NCI-H345 (cell line): Measurements from ENCODE around the gene DPF1.
"Not testable (repeated sequence)": the region's sequence is repeated elsewhere in the genome, so short reads cannot be mapped to it uniquely, and the experiment has no call there.

Experiments
- DNase-seq: peaks from one replicate; lab custom pipeline; 2025; lab: John Stamatoyannopoulos, UW

Gene DPF1

DNA sequence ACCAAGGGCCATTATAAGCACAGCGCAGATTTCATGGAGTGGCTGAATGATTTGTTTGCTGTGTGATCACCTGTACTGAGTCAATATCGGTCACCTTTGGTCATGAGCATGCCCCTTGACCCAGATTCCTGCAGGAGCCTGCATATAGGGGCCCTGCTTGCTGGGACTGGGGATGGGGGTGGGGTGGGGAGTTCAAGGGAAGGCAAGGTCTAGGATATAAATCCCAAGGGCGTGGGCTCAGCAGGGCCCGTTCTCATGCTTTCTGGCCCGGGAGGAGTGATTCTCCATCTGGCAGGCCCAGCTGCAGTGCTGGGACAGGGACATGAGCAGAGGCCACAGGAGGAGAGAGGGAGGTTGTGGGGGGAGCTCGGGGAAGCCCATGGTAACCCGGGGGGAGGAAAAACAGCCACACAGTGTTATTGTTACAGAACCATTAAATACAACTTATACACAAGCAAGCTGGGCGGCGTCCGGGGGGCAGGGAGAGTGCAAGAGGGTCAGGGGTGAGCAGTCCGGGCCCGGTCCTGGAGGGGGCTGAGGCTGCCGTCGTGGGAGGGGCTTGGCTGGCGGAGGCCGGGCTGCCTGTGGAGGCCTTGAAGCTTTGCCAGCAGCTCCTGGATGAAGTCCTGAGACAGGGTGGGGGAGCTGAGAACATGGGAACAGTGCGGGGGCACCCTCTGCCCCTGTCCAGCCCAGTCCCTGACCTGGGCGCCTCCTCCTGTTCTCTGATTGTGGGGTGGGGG is 27.0 kb upstream of the DPF1 start:
- DNase-seq: no peak

DNA sequence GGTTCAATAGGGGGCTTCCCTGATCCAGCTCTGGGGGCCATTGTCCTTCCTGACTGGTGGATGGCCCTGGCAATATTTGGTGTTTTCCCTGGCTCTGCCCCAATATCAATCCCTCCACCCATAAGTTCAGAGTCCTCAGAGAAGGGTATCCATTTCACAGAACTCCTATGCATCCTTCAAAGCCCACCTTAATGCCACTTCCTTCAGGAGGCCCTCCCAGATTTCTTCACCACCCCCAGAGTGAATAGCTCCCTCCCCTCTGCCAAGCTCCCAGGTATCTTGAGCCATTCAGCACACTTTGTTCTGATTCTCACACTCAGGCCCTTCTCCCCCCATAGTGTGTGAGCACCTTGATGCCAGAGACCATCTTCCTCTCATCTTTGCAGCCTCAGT is 26.4 kb upstream of the DPF1 start:
- DNase-seq: no peak

DNA sequence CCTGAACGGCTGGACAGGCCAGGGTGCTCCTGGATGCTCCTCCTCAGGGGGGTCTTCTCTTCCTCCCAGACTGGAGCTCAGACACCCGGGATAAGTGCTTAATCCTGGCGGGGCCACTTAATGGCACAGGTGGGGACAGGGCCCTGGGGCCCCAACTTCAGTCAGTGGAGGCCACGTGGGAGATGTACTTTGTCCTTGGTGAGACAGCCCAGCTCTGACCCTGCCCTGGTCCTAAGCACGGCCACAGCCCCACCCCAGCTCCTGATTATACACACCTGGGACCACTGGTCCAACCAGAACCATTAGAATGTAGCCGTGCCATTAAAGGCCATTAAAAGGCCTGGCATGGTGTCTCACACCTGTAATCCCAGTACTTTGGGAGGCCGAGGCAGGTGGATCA is 24.4 kb upstream of the DPF1 start:
- no peak for DNase-seq

DNA sequence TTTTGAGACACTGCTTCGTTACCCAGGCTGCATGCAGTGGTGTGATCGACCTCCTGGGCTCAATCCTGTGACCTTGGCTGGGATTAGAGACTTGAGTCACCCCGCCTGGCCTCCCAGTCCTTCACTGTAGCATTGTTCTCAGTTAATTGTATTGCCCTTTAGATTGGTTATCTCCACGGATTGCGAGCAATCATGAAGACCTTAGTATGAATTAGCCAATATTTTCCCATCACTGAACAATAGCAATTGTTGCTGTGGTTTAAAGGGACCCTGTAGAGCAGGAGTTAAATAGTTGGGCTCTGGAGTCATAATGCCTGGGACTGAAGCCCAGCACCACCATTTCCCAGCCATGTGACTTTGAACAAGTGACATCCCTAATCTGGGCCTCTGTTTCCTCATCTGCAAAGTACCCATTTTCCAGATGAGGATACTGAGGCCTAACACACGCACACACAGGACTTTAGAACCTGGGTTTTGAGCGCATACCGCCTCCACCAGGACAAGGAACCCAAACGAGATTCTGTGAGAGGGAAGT is 23.8 kb upstream of the DPF1 start:
- no peak for DNase-seq

DNA sequence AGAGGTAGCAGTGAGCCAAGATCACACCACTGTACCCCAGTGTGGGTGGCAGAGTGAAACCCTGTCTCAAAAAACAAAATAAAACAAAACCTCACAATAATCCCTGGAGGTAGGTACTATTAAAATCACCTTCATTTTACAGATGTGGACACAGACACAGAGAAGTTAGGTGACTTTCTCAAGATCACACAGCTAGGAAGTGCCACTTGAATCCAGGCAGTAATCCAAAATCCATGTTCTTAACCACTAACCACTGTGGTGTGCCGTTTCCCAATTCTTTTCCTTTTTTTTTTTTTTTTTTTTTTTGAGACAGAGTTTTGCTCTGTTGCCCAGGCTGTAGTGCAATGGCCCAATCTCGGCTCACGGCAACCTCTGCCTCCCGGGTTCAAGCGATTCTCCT is 23.1 kb upstream of the DPF1 start:
- no peak for DNase-seq

DNA sequence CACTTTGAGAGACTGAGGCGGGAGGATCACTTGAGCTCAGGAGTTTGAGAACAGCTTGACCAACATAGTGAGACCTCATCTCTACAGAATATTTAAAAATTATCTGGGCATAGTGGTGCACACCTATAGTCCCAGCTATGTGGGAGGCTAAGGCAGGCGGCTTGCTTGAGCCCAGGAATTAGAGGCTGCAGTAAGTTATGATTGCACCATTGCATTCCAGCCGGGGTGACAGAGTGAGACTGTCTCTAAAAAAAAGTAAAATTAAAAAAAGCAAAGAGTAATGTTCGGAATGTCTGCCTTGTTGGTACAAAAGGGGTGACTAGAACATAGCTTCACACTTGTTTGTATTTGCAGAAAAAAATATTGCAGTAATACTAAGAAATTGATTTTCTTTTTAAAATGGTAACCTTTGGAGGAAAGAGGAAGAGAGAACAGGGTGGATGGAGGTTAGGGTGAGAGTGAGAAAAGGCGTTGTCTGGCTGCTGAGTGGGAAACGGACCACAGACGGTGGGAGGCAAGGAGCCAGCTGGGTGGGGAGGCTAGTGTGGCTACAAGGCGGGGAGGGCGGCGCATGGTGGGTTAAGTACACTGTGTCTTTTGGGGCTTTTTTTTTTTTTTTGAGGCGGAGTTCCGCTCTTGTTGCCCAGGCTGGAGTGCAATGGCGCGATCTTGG is 21.9 kb upstream of the DPF1 start:
- DNase-seq: no peak

DNA sequence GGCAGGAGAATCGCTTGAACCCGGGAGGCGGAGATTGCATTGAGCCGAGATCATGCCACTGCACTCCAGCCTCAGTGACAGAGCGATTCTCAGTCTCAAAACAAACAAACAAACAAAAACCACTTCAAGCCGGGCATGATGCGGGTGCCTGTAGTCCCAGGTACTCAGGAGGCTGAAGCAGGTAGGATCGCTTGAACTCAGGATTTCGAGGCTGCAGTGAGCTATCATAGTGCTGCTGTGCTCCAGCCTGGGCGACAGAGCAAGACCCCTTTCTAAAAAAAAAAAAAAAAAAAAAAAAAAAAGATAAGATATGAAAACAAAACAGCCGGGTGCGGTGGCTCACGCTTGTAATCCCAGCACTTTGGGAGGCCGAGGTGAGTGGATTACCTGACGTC is 19.3 kb upstream of the DPF1 start:
- no peak for DNase-seq

DNA sequence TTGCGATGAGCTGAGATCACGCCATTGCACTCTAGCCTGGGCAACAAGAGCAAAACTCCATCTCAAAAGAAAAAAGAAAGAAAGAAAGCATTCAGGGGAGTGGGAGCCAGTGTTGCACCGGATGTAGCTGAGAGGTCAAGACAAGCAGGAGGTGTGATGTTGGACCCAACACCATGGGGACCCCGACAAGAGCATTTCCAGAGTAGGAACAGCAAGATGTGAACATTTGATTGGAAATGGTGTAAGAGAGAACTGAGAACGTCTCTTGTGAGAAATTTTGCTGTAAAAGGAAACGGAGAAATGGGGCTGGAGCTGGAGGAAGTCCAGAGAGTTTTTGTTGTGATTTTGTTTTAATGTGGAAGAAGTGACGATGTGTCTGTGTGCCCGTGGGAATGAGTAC is 15.8 kb upstream of the DPF1 start:
- no peak for DNase-seq

DNA sequence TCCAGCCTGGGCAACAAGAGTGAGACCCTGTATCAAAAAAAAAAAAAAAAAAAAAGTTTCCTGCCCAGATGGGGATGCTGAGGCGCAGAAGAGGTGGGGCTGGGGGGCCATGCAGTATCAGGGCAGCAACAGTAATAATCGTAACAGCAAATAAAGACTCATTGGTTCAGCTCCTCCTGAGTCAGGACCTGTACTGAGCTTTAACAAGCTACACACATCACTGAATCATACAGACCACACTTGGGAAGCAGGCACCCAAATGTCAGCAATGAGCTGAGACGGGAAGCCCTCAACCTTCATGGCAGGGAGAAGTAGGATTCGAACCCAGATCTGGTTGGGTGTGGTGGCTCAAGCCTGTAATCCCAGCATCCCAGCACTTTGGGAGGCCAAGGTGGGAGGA is 10.6 kb upstream of the DPF1 start:
- no peak for DNase-seq

DNA sequence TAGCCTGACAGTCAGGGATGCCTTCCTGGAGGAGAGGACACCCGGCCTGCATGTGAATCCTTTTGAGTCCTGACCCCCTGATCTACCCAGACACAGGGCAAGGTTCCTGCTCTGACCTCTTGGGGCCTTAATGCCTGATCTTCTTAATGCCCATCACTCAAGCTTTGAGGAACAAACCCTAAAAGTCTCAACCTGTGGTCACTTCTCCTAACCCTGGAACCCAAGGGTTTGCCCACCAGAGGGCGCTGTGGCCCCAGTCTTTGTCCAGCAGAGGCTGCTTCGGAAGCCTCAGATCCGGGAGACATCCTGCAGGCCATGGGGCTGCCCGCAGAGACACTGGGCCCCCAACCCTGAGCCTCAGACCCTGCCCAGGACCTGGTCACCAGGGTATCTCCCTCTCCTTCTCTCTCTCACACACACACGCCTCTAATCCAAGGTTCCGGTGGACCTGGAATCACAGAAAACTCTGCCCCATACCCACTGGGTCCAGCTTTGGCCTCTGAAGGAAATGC is 9.8 kb upstream of the DPF1 start:
- peak; percentile 90 for DNase-seq

DNA sequence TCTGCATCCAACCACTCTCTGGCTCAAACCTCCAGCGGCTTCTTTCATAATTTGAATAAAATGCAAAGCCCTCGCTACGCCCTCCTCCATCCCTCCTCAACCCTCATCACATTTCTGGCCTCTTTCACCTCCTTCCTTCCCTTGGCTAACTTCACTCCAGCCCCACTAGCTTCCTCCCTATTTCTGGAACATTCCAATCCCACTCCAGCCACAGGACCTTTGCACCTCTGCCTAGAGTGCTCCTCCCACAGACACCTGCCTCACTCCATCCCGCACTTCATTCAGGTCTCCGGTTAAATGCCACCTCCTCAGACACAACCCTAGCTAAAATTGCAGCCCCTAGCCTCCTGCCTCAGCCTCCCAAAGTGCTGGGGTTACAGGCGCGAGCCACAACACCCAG is 7.9 kb upstream of the DPF1 start:
- DNase-seq: no peak

DNA sequence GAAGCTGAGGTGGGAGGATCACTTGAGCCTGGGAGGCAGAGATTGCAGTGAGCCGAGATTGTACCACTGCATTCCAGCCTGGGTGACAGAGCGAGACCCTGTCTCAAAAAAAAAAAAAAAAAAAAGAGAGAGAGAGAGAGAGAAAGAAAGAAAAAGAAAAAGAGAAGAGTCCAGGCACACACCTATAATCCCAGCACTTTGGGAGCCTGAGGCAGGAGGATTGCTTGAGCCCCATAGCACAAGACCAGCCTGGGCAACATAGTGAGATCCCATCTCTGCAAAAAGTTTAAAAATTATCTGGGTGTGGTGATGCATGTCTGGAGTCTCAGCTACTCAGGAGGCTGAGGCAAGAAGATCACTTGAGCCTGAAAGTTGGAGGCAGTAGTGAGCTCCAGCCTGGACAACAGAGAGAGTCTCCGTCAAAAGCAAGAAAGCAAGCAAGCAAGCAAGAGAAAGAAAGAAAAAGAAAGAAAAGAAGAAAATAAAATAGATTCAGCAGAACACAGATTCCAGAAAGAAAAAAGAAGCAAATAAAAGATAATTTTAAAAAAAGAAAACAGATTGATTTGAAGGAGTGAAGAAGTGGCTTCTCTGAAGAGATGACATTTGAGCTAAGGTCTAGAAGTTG is 6.6 kb upstream of the DPF1 start:
- not testable (repeated sequence) for DNase-seq

DNA sequence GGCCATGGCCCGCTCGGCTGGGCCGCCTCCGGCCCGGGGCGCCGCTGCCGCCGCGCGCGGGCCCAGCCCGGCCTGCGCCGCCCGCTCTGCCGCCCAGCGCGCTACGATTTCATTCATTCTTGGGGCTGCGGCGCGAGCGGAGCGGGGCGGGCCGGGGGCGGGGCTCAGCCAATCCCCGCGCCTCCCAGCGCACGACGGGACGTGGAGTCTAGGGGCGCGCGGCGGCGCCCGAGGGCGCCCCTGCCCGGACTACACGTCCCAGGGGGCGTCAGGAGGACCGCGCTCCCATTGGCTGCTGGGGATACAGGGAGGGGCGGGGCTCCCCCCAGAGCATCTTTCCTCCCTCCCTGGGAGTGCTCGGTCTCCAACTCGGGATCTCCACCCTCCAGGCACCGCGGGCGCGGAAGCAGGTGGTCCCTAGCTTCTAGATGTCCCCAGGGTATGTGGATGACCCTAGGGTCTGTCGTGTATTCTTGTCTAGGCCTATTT is 5.6 kb upstream of the DPF1 start:
- DNase-seq: peak; percentile 97

DNA sequence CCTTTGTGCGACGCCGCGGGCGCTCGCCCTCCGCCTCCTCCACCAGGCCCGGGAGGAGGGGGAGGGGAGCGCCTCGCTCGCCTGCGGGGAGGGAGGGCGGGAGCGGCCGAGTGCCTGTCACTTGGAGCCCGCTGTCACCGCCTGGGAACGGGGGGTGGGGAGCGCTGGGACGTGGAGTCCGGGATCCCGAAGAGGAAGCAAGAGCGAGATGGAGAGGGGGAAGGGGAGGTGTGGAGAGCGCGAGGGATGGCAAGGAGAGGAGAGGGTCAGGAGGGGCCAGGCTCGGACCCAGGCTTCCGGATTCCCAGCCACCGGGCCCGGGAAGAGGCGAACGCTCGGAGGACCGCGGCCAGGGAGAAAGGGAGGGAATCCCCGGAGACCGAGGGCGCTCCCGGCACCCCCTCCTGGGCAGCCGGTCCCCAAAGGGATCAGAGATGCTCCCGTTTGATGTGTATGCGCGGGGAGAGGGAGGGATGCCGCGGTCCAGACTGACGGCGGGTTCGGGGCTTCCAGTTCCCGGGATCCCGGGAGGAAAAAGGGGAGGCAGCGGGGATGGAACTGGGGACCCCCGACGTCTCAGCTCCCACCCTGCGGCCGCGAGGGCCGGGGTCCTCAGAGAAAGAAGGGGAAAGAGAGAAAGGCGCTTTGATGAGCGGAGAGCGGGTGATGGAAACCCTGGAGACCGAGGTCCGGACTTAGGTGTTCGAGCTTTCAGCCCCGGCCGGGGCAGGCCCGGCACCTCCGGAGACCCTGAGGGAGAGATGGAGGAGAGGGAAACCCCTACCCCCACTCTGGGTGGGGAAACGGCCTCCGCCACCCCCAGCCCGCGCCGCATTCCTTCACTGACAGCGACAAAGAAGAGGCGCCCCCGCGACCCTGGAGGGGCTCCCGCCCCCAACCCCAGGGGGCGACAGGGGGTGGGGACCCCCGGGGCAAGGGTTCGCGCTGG is 4.7 kb upstream of the DPF1 start:
- peak; percentile 65 for DNase-seq

DNA sequence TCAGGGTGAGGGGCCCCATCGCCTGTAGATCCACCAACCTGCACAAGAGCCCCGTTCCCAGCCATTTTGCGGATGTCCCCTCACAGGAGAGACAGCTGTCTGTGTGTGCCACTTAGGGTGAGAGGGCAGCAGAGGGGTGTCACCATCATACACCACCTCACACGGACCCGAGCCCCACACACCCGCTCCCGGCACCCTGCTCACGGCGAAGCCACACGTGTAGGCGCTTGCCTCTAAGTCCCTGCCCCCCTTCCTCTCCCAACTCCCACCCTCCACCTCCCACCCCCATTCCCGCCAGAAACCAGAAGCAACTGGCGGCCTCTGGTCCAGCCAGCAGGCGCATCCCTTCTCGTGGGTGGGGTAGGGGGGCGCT is 4.0 kb upstream of the DPF1 start:
- no peak for DNase-seq

DNA sequence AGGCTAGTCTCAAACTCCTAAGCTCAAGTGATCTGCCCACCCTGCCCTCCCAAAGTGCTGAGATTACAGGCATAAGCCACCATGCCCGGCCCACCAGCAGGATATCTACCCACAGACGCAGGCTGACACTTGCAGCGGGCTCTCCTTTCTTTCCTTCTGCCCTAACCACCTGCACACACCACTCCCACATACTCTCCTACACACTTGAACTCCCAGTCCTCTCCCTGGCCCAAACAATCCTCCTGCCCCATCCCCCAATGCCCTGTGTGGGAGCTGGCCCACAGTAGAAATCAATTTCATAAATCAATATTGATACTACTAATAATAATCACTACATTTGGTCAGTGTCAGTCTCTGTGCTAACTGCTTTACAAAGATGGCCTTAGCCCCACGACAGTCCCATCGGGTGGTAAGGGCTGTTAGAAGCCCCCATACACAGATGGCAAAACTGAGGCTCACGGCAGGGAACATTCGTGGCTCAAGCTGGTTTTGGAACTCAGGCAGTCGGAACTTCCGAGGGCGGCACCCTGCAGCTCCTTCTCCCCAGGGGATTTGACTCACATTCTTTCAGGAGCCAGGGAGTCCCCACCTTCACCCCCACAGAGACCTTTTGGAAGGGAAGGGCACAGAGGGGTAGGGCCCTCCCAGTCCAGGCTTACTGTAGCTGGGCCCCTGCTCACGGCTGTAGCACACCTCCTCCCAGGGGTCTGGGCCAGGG is 3.4 kb upstream of the DPF1 start:
- DNase-seq: no peak

DNA sequence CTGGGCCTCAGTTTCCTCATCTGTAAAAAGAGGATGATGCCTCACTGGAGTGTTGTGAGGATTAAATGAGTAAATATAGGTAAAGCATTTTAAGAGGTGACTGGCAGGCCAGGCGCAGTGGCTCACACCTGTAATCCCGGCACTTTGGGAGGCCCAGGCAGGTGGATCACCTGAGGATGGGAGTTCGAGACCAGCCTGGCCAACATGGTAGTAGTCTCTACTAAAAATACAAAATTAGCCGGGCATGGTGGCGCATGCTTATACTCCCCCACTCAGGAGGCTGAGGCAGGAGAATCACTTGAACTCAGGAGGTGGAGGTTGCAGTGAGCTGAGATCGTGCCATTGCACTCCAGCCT is 819 bp upstream of the DPF1 start:
- DNase-seq: not testable (repeated sequence)

DNA sequence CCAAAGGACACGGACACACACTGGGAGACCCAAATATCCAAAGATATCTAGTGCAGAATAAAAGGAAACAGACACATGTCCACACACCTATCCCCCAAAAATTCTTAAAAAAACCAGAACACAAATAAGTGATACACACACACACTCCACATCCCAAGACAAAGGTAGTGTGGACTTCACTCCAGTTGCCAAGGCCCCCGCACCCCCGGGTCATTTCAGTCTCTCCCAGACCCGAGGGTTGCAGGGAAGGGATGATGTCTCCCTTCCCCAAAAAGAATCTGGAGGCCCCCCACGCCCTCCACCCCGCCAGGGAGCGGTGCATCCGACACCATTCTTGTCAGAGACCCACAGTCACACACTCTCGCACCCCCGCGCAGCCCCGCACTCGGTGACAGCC is 407 bp downstream of the DPF1 start:
- DNase-seq: no peak

DNA sequence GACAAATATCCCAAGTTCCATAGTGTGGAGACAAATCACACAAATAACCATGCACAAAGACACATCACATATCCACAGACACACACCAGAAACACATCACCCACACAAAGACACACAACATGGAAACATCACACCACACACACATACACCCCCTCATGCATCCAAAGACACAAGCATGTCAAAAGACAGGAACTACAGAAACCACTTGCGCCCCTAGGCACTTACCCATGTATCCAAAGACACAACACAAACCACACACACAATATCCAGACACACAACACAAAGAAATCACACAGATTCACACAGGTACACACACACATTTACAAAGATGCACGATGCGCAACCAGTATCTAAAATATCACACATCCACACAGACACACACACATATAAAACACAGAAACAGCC is 901 bp downstream of the DPF1 start:
- no peak for DNase-seq

DNA sequence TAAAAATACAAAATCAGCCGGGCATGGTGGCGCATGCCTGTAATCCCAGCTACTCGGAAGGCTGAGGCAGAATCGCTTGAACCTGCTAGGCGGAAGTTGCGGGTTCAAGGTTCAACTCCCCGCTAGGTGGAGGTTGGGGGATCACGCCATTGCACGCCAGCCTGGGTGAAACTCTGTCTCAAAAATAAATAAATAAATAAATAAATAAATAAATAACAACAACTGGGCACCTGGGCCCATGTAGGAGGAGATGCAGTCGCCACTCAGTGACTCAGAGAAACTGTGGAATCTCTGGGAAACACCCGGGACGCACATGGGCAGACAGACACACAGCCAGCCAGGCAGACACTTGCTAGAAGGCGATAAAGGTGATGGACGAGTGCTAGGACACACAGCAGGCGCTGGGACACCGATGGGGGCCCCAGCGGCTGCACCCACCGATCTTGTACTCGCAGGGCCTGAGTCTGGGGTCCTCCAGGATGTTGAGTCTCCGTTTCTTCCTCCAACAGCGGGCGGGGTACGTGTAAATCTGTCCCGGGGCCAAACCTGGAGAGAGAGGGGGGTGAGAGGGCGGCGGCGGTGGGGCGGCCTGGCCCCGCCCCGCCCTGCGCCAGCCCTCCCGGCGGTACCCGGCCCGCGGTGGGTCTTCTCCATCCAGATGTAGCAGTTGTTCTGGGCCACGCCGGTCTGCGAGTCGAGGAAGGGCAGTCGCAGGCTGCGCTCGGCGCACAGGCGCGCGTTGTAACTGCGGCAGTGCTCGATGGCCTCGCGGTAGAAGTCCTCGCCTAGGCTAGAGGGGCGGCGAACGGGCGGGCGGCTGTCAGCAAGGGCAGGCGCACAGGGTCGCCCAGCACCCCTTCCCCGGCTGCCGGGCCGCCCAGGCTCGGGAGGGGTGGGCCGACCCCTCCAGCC is 1.8 kb downstream of the DPF1 start:
- DNase-seq: no peak
